Measurements from ENCODE around the gene CES4A.

GRCh38 chr16:67039260-67040020 lies 51.1 kb downstream of the CES4A start:
- no peak for TF ChIP-seq CTCF (IDR thresholded peaks at IDR 0.05)
- no peak for TF ChIP-seq EZH2phosphoT487 (IDR thresholded peaks at IDR 0.05)
